H1 (cell line): ENCODE measurements around the gene CRTAC1. TPM values are rescaled to one million over a fixed set of nuclear protein-coding genes. Genes with fewer than 3 reads are reported as not detected.

ENCODE experiments used
- CBX8 ChIP-seq: fragments of 300-800, 300-1000 bp; sonication (generic); IDR thresholded peaks from 2 replicates; pipeline ENCODE4 v1.7.1; 2016; ENCODE audit warnings: low read depth, low read length, borderline replicate concordance
- JUND ChIP-seq: IDR thresholded peaks from 2 replicates; pipeline ENCODE4 v1.6.1; 2011; ENCODE audit warnings: mild to moderate bottlenecking, improper control_type of control experiment, low read length
- SIN3A ChIP-seq, 2 experiments: IDR thresholded peaks in 1 of 2; conservative IDR thresholded peaks in 1 of 2; 2 replicates each; pipeline ENCODE4 v1.6.1; 2011 to 2012; ENCODE audit warnings: low read length in 2 of 2, improper control_type of control experiment in 1 of 2, low read depth in 1 of 2, mild to moderate bottlenecking in 1 of 2
- SIRT6 ChIP-seq: IDR thresholded peaks from one replicate; pipeline ENCODE4 v1.7.1; 2012; ENCODE audit warnings: low read length, inconsistent platforms
- SUZ12 ChIP-seq: fragments of 200-600 bp; sonication (generic); IDR thresholded peaks from 2 replicates; pipeline ENCODE4 v1.6.1; 2012; ENCODE audit warnings: mild to moderate bottlenecking, inconsistent platforms, low read length, moderate library complexity, mixed read lengths
- TCF12 ChIP-seq: IDR thresholded peaks from 2 replicates; pipeline ENCODE4 v1.6.1; 2011; ENCODE audit warnings: low read depth, mild to moderate bottlenecking, low read length
- YY1 ChIP-seq: IDR thresholded peaks from 2 replicates; pipeline ENCODE4 v1.6.1; 2011; ENCODE audit warnings: low read depth, mild to moderate bottlenecking, low read length
- polyA plus RNA-seq, 7 experiments: library from polyadenylated mRNA; depleted of rRNA in 3 of 7; stranded (reverse) in 5 of 7; unstranded in 2 of 7; fragments of >200 nt in 5 of 7; fragments of 200-250 nt in 2 of 7; gene quantifications; 1 replicate in 5 of 7; 2 replicates in 1 of 7; 4 replicates in 1 of 7; pipeline versions ENCODE4 v1.2.1 to v1.2.3, GENCODE V29; 2011 to 2013; ENCODE audit warnings: missing spikeins in 2 of 7, mixed read lengths in 2 of 7
- total RNA-seq: library from RNA; stranded (reverse); fragmentation: NEBNext Ultra II Directional; extraction: Animal tissue kit (Norgen Biotek cat#: 25700); gene quantifications from 2 replicates; pipeline ENCODE4 v1.2.1, GENCODE V29; 2021

CRTAC1 gene
- total and polyA plus RNA-seq, 2 of the 8 experiments (the other 6 are each of a cell fraction or from before 2014, with no cell fraction given), result 0.91 to 1.2 TPM

DNA sequence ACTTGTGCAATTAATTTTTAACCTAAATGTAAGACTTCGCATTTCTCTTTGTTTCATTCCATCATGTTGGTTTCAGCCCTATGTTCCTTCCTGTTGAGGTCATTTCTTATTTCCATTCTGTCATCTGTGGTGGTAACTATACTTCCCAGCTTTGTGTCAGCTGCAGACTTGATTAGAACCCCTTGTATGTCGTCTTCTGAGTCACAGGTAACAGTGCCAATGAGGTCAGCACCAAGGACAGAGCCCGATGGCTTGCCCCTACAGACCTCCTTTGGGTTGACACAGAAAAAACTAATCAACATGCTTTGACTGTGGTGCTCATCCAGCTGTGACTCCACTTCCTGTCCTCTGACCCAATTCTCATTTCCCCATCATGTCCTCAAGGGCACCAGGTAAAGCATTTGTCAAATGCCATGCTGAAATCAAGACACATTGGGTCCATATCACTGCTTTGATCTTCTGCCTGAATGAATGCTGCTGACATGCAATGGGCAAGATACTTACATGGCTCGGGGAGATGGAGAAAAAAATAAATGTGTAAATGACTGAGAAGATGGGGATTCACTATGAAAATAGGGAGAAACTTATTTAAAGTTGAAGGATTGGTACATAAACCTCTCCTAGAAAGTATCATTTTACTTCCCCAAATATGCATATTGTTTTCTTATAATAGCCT lies 25.6 kb upstream of the CRTAC1 start (continued):
- TF ChIP-seq JUND, result 0 out of 2 replicates have a peak, but pooled peaks have one; percentile 22
- TF ChIP-seq SIN3A (conservative IDR thresholded peaks at IDR 0.05 in 1 of 2, IDR thresholded peaks at IDR 0.05 in 1 of 2; ENCODE audit: low read depth in 1 of 2, low read length in 2 of 2), result peak; percentile 88 to 94; a peak in 3 of 4 replicates
- no peak for TF ChIP-seq SUZ12
- no peak for TF ChIP-seq TCF12
- no peak for TF ChIP-seq CBX8
- TF ChIP-seq SIRT6, result no peak
- TF ChIP-seq YY1, result 0 out of 2 replicates have a peak, but pooled peaks have one; percentile 23
